Smooth muscle cell (in vitro differentiated cells): ENCODE data around the gene ARHGEF33. TPM values are rescaled to one million over a fixed set of nuclear protein-coding genes. Genes with fewer than 3 reads are reported as not detected.

Experiments used
- DNase-seq: peaks from one replicate; lab custom pipeline; 2025; ENCODE audit not compliant: unreplicated experiment; lab: John Stamatoyannopoulos, UW
- H2AFZ ChIP-seq: fragments of 200-600 bp; sonication (generic); 2 replicates; pipeline ENCODE4 v1.6.0; 2016; ENCODE audit warnings: antibody characterized with exemption, low read depth, mild to moderate bottlenecking
- H3F3A ChIP-seq: fragments of 200-600 bp; sonication (generic); 2 replicates; pipeline ENCODE4 v1.6.0; 2017; ENCODE audit warnings: antibody characterized with exemption, low read depth
- H3K27ac ChIP-seq: fragments of 200-600 bp; sonication (generic); 2 replicates; pipeline ENCODE4 v1.5.1; 2016; ENCODE audit warnings: low read depth, mild to moderate bottlenecking
- H3K27me3 ChIP-seq: fragments of 200-600 bp; sonication (generic); 2 replicates; pipeline ENCODE4 v1.6.1; 2016; ENCODE audit warnings: low read depth, mild to moderate bottlenecking
- H3K36me3 ChIP-seq: fragments of 200-600 bp; sonication (generic); 2 replicates; pipeline ENCODE4 v1.5.1; 2016; ENCODE audit warnings: low read depth
- H3K4me1 ChIP-seq: fragments of 200-600 bp; sonication (generic); 2 replicates; pipeline ENCODE4 v1.5.1; 2016; ENCODE audit warnings: low read depth
- H3K4me2 ChIP-seq: fragments of 200-600 bp; sonication (generic); 2 replicates; pipeline ENCODE4 v1.6.0; 2016; ENCODE audit warnings: mild to moderate bottlenecking
- H3K4me3 ChIP-seq: fragments of 200-600 bp; sonication (generic); 2 replicates; pipeline ENCODE4 v1.5.1; 2016; ENCODE audit warnings: mild to moderate bottlenecking
- H3K79me2 ChIP-seq: fragments of 200-600 bp; sonication (generic); 2 replicates; pipeline ENCODE4 v1.6.0; 2016; ENCODE audit warnings: low read depth, mild to moderate bottlenecking
- H3K9ac ChIP-seq: fragments of 200-600 bp; sonication (generic); 2 replicates; pipeline ENCODE4 v1.6.0; 2016; ENCODE audit warnings: low read depth
- H3K9me3 ChIP-seq: fragments of 200-600 bp; sonication (generic); replicated peaks from 2 replicates; pipeline ENCODE4 v1.5.1; 2016; ENCODE audit warnings: low read depth
- H4K20me1 ChIP-seq: fragments of 200-600 bp; sonication (generic); 2 replicates; pipeline ENCODE4 v1.6.0; 2016; ENCODE audit warnings: low read depth
- CTCF ChIP-seq: fragments of 200-600 bp; sonication (generic); IDR thresholded peaks from 2 replicates; pipeline ENCODE4 v1.5.1; 2017; ENCODE audit warnings: borderline replicate concordance, mild to moderate bottlenecking, antibody characterized with exemption; ENCODE audit not compliant: insufficient read depth, poor library complexity, severe bottlenecking
- WGBS: methylation state at CpG from one replicate; pipeline ENCODE4 v1.1.7; 2016; ENCODE audit warnings: low lambda C conversion rate; 5-methylcytosine and 5-hydroxymethylcytosine counted together
- polyA plus RNA-seq: library from polyadenylated mRNA; unstranded; fragments of >200 nt; fragmentation: Nextera tagmentation; extraction: Ambion mirVana; gene quantifications from 2 replicates; pipeline ENCODE4 v1.2.1, GENCODE V29; 2016
- total RNA-seq: library from RNA; depleted of rRNA; stranded (reverse); fragments of >200 nt; gene quantifications from 2 replicates; pipeline ENCODE4 v1.2.3, GENCODE V29; 2014

ARHGEF33 gene
- total and polyA plus RNA-seq, 2 experiments from 2014 or later = 0.40 to 1.4 TPM

GRCh38 chr2:38966678-38967077 lies 77.0 kb downstream of the ARHGEF33 start:
- no peaks in the 10 kb centered on the region for H3K27me3 ChIP-seq
- no peak overlapping the region for H3K9ac ChIP-seq
- H2AFZ ChIP-seq = no peak overlapping the region
- H3K27ac ChIP-seq = no peak overlapping the region
- no peaks in the 10 kb centered on the region for H3K9me3 ChIP-seq
- no peaks in the 10 kb centered on the region for H3K4me1 ChIP-seq
- no peak for DNase-seq
- 69% methylated on average over 1 of the region's 1 CpG for WGBS
- no peaks in the 10 kb centered on the region for H3K36me3 ChIP-seq
- no peaks in the 10 kb centered on the region for H3F3A ChIP-seq
- H4K20me1 ChIP-seq = no peaks in the 10 kb centered on the region
- no peak for TF ChIP-seq CTCF
- H3K4me2 ChIP-seq = no peak overlapping the region
- no peak overlapping the region for H3K4me3 ChIP-seq
- H3K79me2 ChIP-seq = no peaks in the 10 kb centered on the region

- Histone ChIP-seq H3K9ac (no peak overlapping the region), H3K36me3 (no peaks in the 10 kb centered on the region), H3K27ac (no peak overlapping the region), H3K27me3 (no peaks in the 10 kb centered on the region), H4K20me1 (no peaks in the 10 kb centered on the region), H2AFZ (no peak overlapping the region), H3K79me2 (no peaks in the 10 kb centered on the region), H3K4me3 (no peak overlapping the region), H3K4me2 (no peak overlapping the region), H3F3A (no peaks in the 10 kb centered on the region), H3K9me3 (no peaks in the 10 kb centered on the region), H3K4me1 (no peaks in the 10 kb centered on the region)
- TF ChIP-seq CTCF = no peak
- DNase-seq = no peak
- WGBS = 80% methylated on average over 2 of the region's 2 CpGs
Observed at GRCh38 chr2:38968021-38968420, 78.3 kb downstream of the ARHGEF33 start.

- no peaks in the 10 kb centered on the region for H3K79me2 ChIP-seq
- no peaks in the 10 kb centered on the region for H3K36me3 ChIP-seq
- H3K27ac ChIP-seq = no peak overlapping the region
- 92% methylated on average over 4 of the region's 4 CpGs for WGBS
- no peaks in the 10 kb centered on the region for H3F3A ChIP-seq
- no peak for DNase-seq
- H4K20me1 ChIP-seq = no peaks in the 10 kb centered on the region
- H2AFZ ChIP-seq = no peak overlapping the region
- H3K4me1 ChIP-seq = no peaks in the 10 kb centered on the region
- H3K27me3 ChIP-seq = no peaks in the 10 kb centered on the region
- no peak for TF ChIP-seq CTCF
- no peak overlapping the region for H3K9ac ChIP-seq
- H3K4me2 ChIP-seq = no peak overlapping the region
- H3K9me3 ChIP-seq = no peaks in the 10 kb centered on the region
- H3K4me3 ChIP-seq = no peak overlapping the region
Observed at GRCh38 chr2:38971377-38971776, 81.7 kb downstream of the ARHGEF33 start.

GRCh38 chr2:38973266-38973665 lies 83.6 kb downstream of the ARHGEF33 start:
- H3K4me2 ChIP-seq = no peak overlapping the region
- H2AFZ ChIP-seq = no peak overlapping the region
- H3K27me3 ChIP-seq = no peaks in the 10 kb centered on the region
- H3F3A ChIP-seq = no peaks in the 10 kb centered on the region
- no peaks in the 10 kb centered on the region for H3K4me1 ChIP-seq
- no peak for TF ChIP-seq CTCF
- no peaks in the 10 kb centered on the region for H3K36me3 ChIP-seq
- H3K79me2 ChIP-seq = no peaks in the 10 kb centered on the region
- no peak overlapping the region for H3K9ac ChIP-seq
- no peak overlapping the region for H3K4me3 ChIP-seq
- no peak overlapping the region for H3K27ac ChIP-seq
- no peaks in the 10 kb centered on the region for H4K20me1 ChIP-seq
- H3K9me3 ChIP-seq = no peaks in the 10 kb centered on the region
- no peak for DNase-seq
